Transverse colon (tissue), 4 donors: ENCODE data around the gene ATG7. TPM values are rescaled to one million over a fixed set of nuclear protein-coding genes. Genes with fewer than 3 reads are reported as not detected.

Source experiments
- DNase-seq: peaks from one replicate; pipeline ENCODE4 v3.0.0-alpha.2; 2019
- H3K27ac ChIP-seq, 4 donors: fragments of 200-600 bp; sonication (generic); 2 replicates each; pipeline ENCODE4 v1.5.1; 2016 to 2018; ENCODE audit warnings: inconsistent platforms in 4 of 4
- H3K27me3 ChIP-seq: fragments of 200-600 bp; sonication (generic); 2 replicates; pipeline ENCODE4 v1.5.1; 2017; ENCODE audit warnings: inconsistent platforms
- H3K36me3 ChIP-seq, 4 donors: fragments of 200-600 bp; sonication (generic); 2 replicates each; pipeline ENCODE4 v1.5.1; 2017 to 2019; ENCODE audit warnings: inconsistent platforms in 4 of 4
- H3K4me1 ChIP-seq, 4 donors: fragments of 200-600 bp; sonication (generic); 2 replicates each; pipeline ENCODE4 v1.5.1; 2017 to 2020; ENCODE audit warnings: inconsistent platforms in 4 of 4
- H3K4me3 ChIP-seq, 4 donors: fragments of 200-600 bp; sonication (generic); 1 replicate in 1 of 4; 2 replicates in 3 of 4; pipeline versions ENCODE4 v1.5.1 to v1.6.1; 2017 to 2019; ENCODE audit warnings: inconsistent platforms in 4 of 4
- H3K9me3 ChIP-seq, 2 donors: fragments of 200-600 bp; sonication (generic); 2 replicates each; pipeline ENCODE4 v1.5.1; 2017 to 2019; ENCODE audit warnings: inconsistent platforms in 2 of 2
- CTCF ChIP-seq, 5 experiments: fragments of 200-600 bp in 3 of 5; fragments of 450-650 bp in 2 of 5; sonication (generic) in 3 of 5; IDR thresholded peaks; 1 replicate in 2 of 5; 2 replicates in 3 of 5; pipeline ENCODE4 v1.5.1; 2016 to 2017; ENCODE audit warnings: antibody characterized with exemption in 5 of 5, inconsistent platforms in 3 of 5, mild to moderate bottlenecking in 2 of 5, moderate library complexity in 1 of 5
- EP300 ChIP-seq: sonication (generic); formaldehyde crosslinking; IDR thresholded peaks from one replicate; pipeline ENCODE4 v1.6.1; 2017; ENCODE audit warnings: antibody characterized with exemption, low read depth
- POLR2A ChIP-seq: fragments of 450-650 bp; IDR thresholded peaks from one replicate; pipeline ENCODE4 v1.6.1; 2016; ENCODE audit warnings: antibody characterized with exemption, mild to moderate bottlenecking, moderate library complexity
- POLR2AphosphoS5 ChIP-seq, 3 donors: sonication (generic); formaldehyde crosslinking; IDR thresholded peaks; one replicate each; pipeline ENCODE4 v1.6.1; 2016; ENCODE audit warnings: antibody characterized with exemption in 3 of 3
- WGBS, 2 donors: methylation state at CpG; one replicate each; pipeline ENCODE4 v1.1.5; 2018; ENCODE audit warnings: low coverage in 1 of 2; 5-methylcytosine and 5-hydroxymethylcytosine counted together
- in situ Hi-C, 4 donors: fragments of 200-750 bp; cut with MboI; loops; one replicate each; pipeline versions ENCODE4 v1.15.0 to v1.15.1; 2017; ENCODE audit warnings: low sequenced_read_pairs in 3 of 4, low pct_ligation_motif_present in 1 of 4, low pct_unique_long_range_greater_than_20kb in 1 of 4
- intact Hi-C: fragments of 100-400 bp; cut with DNase I; formaldehyde crosslinking; loops from one replicate; pipeline ENCODE4 v1.15.1; 2023; ENCODE audit warnings: low total_unique reads
- total RNA-seq, 4 donors: library from RNA; depleted of rRNA; stranded (reverse); fragments of >200 nt; gene quantifications; one replicate each; pipeline ENCODE4 v1.1.0, GENCODE V29; 2016

Gene ATG7
- total RNA-seq, 4 donors from 2014 or later, result 44.5 to 122 (median 75.0) TPM

- Histone ChIP-seq H3K4me3 (no peak overlapping the region), H3K9me3 (no peaks in the 10 kb centered on the region), H3K27me3 (no peaks in the 10 kb centered on the region), H3K4me1 (peaks cover 0 to 21% (median 2%) of the 10 kb centered on the region in 4 donors), H3K36me3 (no peaks in the 10 kb centered on the region), H3K27ac (peak overlapping the region in 1 of 4 donors; percentile 79)
- intact Hi-C loops (no loop called here), in situ Hi-C loops (no loop called here)
- 67 to 93% methylated on average over 1 to 4 of the region's 4 CpGs for WGBS, 2 donors
- no peak for DNase-seq
- TF ChIP-seq CTCF (IDR thresholded peaks at IDR 0.05) (no peak), POLR2A (no peak), POLR2AphosphoS5 (IDR thresholded peaks at IDR 0.05) (no peak)
Observed at GRCh38 chr3:11467875-11468274, 195.7 kb downstream of the ATG7 start.

GRCh38 chr3:11470031-11470853 is 198.0 kb downstream of the ATG7 start:
- WGBS, 2 donors, result 83 to 100% methylated on average over 1 to 9 of the region's 9 CpGs
- H3K27ac ChIP-seq, result no peak overlapping the region

GRCh38 chr3:11475324-11475723 is 203.1 kb downstream of the ATG7 start:
- no peaks in the 10 kb centered on the region for H3K27me3 ChIP-seq
- H3K4me3 ChIP-seq, result no peak overlapping the region
- in situ Hi-C loops (no loop called here), intact Hi-C loops (no loop called here)
- no peaks in the 10 kb centered on the region for H3K9me3 ChIP-seq
- no peaks in the 10 kb centered on the region for H3K36me3 ChIP-seq
- TF ChIP-seq POLR2A (no peak), CTCF (IDR thresholded peaks at IDR 0.05) (no peak), EP300 (no peak), POLR2AphosphoS5 (IDR thresholded peaks at IDR 0.05) (no peak)
- 94 to 95% methylated on average over 3 to 6 of the region's 6 CpGs for WGBS, 2 donors
- H3K27ac ChIP-seq, result no peak overlapping the region
- DNase-seq, result no peak
- H3K4me1 ChIP-seq, result peaks cover 15 to 38% (median 26%) of the 10 kb centered on the region in 4 donors

More at GRCh38 chr3:11470031-11470853, 198.0 kb downstream of the ATG7 start:
- no peak for DNase-seq
- Histone ChIP-seq H3K9me3 (no peaks in the 10 kb centered on the region), H3K4me1 (peaks cover 0 to 13% (median 0%) of the 10 kb centered on the region in 4 donors), H3K36me3 (no peaks in the 10 kb centered on the region), H3K27me3 (no peaks in the 10 kb centered on the region), H3K4me3 (no peak overlapping the region)
- TF ChIP-seq CTCF (IDR thresholded peaks at IDR 0.05) (no peak), EP300 (no peak), POLR2AphosphoS5 (IDR thresholded peaks at IDR 0.05) (no peak), POLR2A (no peak)
- in situ Hi-C loops, result no loop called here
- intact Hi-C loops, result no loop called here

GRCh38 chr3:11476735-11477144 is 204.5 kb downstream of the ATG7 start:
- Histone ChIP-seq H3K4me1 (peaks cover 19 to 43% (median 31%) of the 10 kb centered on the region in 4 donors), H3K27me3 (no peaks in the 10 kb centered on the region), H3K27ac (peak overlapping the region; percentile 62 to 84 (median 76)), H3K9me3 (no peaks in the 10 kb centered on the region), H3K4me3 (no peak overlapping the region), H3K36me3 (no peaks in the 10 kb centered on the region)
- 39% methylated on average over 1 of the region's 1 CpG; no CpG with 5 or more reads in 1 of the 2 donors for WGBS, 2 donors
- DNase-seq, result no peak
- in situ Hi-C loops, result no loop called here
- no peak for TF ChIP-seq POLR2AphosphoS5 (IDR thresholded peaks at IDR 0.05)
- TF ChIP-seq POLR2A, result no peak
- no peak for TF ChIP-seq CTCF (IDR thresholded peaks at IDR 0.05)
- no peak for TF ChIP-seq EP300
- intact Hi-C loops, result no loop called here
